Panc1 (cell line): ENCODE measurements around the gene CREG1. TPM values are rescaled to one million over a fixed set of nuclear protein-coding genes. Genes with fewer than 3 reads are reported as not detected.

ENCODE experiments used
- ATAC-seq: fragments of 200-7000 bp; cut with Tn5 transposase; 2 replicates; pipeline ENCODE4 v1.9.1; 2020; ENCODE audit warnings: mild to moderate bottlenecking, moderate library complexity
- BruUV-seq: library from RNA; stranded (reverse); fragments of 400-500 nt; replicated peaks from 2 replicates; lab custom pipeline; 2021; lab: Mats Ljungman, UMichigan
- CTCF ChIA-PET: fragments of 300-600 bp; sonication (Branson Sonifier 250); formaldehyde crosslinking; loops from one replicate; lab custom pipeline; 2022; ENCODE audit warnings: antibody characterized with exemption; lab: Charles Lee
- POLR2A ChIA-PET: fragments of 300-600 bp; sonication (Branson Sonifier 250); formaldehyde crosslinking; loops from one replicate; lab custom pipeline; 2022; ENCODE audit warnings: antibody characterized with exemption; lab: Charles Lee
- DNase-seq: peaks from one replicate; pipeline ENCODE4 v3.0.0-alpha.2; 2010; ENCODE audit warnings: low read depth, low spot score
- H3K27ac ChIP-seq: 2 replicates; pipeline ENCODE4 v1.5.1; 2011; ENCODE audit warnings: mild to moderate bottlenecking, low read length, inconsistent platforms
- H3K27me3 ChIP-seq: fragments of 200-500 bp; sonication (Bioruptor generic); 2 replicates; pipeline ENCODE4 v1.6.0; 2014; ENCODE audit warnings: low read length, inconsistent platforms; ENCODE audit not compliant: control insufficient read depth, insufficient read depth
- H3K36me3 ChIP-seq: fragments of 200-500 bp; sonication (Bioruptor generic); 2 replicates; pipeline ENCODE4 v1.5.1; 2014; ENCODE audit warnings: inconsistent platforms, mild to moderate bottlenecking, low read length, moderate library complexity; ENCODE audit not compliant: control insufficient read depth, insufficient read depth
- H3K4me1 ChIP-seq: 2 replicates; pipeline ENCODE4 v1.5.1; 2011; ENCODE audit warnings: inconsistent platforms, mild to moderate bottlenecking, low read length, moderate library complexity; ENCODE audit not compliant: control insufficient read depth, insufficient read depth
- H3K4me3 ChIP-seq, 2 experiments: 2 replicates each; pipeline ENCODE4 v1.5.1; 2011 to 2012; ENCODE audit warnings: low read depth in 2 of 2, low read length in 2 of 2, mild to moderate bottlenecking in 2 of 2, inconsistent platforms in 1 of 2, moderate library complexity in 1 of 2
- H3K9me3 ChIP-seq: fragments of 200-500 bp; sonication (Bioruptor generic); 2 replicates; pipeline ENCODE4 v1.5.1; 2014; ENCODE audit warnings: low read depth, mild to moderate bottlenecking, inconsistent platforms, low read length, moderate library complexity; ENCODE audit not compliant: control insufficient read depth, insufficient read depth
- CTCF ChIP-seq: fragments of 450-650 bp; IDR thresholded peaks from 2 replicates; pipeline ENCODE4 v1.5.1; 2017; ENCODE audit warnings: mild to moderate bottlenecking
- POLR2AphosphoS5 ChIP-seq: IDR thresholded peaks from 2 replicates; pipeline ENCODE4 v1.6.1; 2012; ENCODE audit warnings: mild to moderate bottlenecking, low read depth, low read length, moderate library complexity
- TCF7L2 ChIP-seq: IDR thresholded peaks from 2 replicates; pipeline ENCODE4 v1.6.1; 2011; ENCODE audit warnings: mild to moderate bottlenecking, low read depth, low read length, inconsistent platforms
- in situ Hi-C: cut with HindIII; loops from 2 replicates; pipeline ENCODE4 v1.10.0; 2016; ENCODE audit warnings: low sequenced_read_pairs, low pct_unique_long_range_greater_than_20kb
- intact Hi-C: fragments of 100-400 bp; cut with micrococcal nuclease; formaldehyde crosslinking; loops from one replicate; pipeline ENCODE4 v1.10.0; 2022; ENCODE audit not compliant: unreplicated experiment
- total RNA-seq: library from RNA; stranded (reverse); gene quantifications from one replicate; pipeline ENCODE4 v1.2.1, GENCODE V29; 2021; ENCODE audit not compliant: unreplicated experiment
- TF ChIP-seq, protein P1 (sequence below), 2 experiments: IDR thresholded peaks; 2 replicates each; pipeline ENCODE4 v1.6.1; 2011 to 2012; ENCODE audit warnings: low read depth in 2 of 2, control low read depth in 1 of 2, low read length in 1 of 2, mild to moderate bottlenecking in 1 of 2, moderate library complexity in 1 of 2; ENCODE audit not compliant: insufficient read depth in 1 of 2

Gene CREG1
- total RNA-seq, 1 experiment from 2014 or later = 25.9 TPM

- ChIA-PET POLR2A (no interaction called here), CTCF (no interaction called here)
- intact Hi-C loops (loop anchor here (5.0 to 10.0 kb wide), 2 partner anchors 274 to 471 kb away; no protein-coding TSS in a partner anchor), in situ Hi-C loops (no loop called here)
- DNase-seq = no peak
- peak; percentile 64 for ATAC-seq
- H3K36me3 ChIP-seq = no peaks in the 10 kb centered on the region
- H3K4me3 ChIP-seq = no peak overlapping the region
- BruUV-seq = no TSS peak
- no peaks in the 10 kb centered on the region for H3K9me3 ChIP-seq
- no peaks in the 10 kb centered on the region for H3K27me3 ChIP-seq
- no peak overlapping the region for H3K27ac ChIP-seq
- no peaks in the 10 kb centered on the region for H3K4me1 ChIP-seq
- TF ChIP-seq CTCF (peak; percentile 35), TCF7L2 (no peak)
- TF ChIP-seq, protein P1, sequence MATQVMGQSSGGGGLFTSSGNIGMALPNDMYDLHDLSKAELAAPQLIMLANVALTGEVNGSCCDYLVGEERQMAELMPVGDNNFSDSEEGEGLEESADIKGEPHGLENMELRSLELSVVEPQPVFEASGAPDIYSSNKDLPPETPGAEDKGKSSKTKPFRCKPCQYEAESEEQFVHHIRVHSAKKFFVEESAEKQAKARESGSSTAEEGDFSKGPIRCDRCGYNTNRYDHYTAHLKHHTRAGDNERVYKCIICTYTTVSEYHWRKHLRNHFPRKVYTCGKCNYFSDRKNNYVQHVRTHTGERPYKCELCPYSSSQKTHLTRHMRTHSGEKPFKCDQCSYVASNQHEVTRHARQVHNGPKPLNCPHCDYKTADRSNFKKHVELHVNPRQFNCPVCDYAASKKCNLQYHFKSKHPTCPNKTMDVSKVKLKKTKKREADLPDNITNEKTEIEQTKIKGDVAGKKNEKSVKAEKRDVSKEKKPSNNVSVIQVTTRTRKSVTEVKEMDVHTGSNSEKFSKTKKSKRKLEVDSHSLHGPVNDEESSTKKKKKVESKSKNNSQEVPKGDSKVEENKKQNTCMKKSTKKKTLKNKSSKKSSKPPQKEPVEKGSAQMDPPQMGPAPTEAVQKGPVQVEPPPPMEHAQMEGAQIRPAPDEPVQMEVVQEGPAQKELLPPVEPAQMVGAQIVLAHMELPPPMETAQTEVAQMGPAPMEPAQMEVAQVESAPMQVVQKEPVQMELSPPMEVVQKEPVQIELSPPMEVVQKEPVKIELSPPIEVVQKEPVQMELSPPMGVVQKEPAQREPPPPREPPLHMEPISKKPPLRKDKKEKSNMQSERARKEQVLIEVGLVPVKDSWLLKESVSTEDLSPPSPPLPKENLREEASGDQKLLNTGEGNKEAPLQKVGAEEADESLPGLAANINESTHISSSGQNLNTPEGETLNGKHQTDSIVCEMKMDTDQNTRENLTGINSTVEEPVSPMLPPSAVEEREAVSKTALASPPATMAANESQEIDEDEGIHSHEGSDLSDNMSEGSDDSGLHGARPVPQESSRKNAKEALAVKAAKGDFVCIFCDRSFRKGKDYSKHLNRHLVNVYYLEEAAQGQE (IDR thresholded peaks at IDR 0.05; ENCODE audit: insufficient read depth in 1 of 2, low read depth in 2 of 2, low read length in 1 of 2) = no peak
Observed at GRCh38 chr1:167538657-167539056, 14.9 kb downstream of the CREG1 start.

- CTCF ChIA-PET = interaction anchor here (0.5 to 1.1 kb wide), 3 partner anchors 264 to 313 kb away, joined by 3 to 13 read pairs (median 3); partner anchors contain the start of gene POU2F1
- in situ Hi-C loops = no loop called here
Observed at GRCh38 chr1:167533851-167534300, 19.7 kb downstream of the CREG1 start.

More at GRCh38 chr1:167533851-167534300, 19.7 kb downstream of the CREG1 start:
- Histone ChIP-seq H3K27me3 (no peaks in the 10 kb centered on the region; the same call in 1 of the 2 replicates), H3K36me3 (no peaks in the 10 kb centered on the region), H3K27ac (no peak overlapping the region), H3K9me3 (no peaks in the 10 kb centered on the region), H3K4me1 (no peaks in the 10 kb centered on the region), H3K4me3 (no peak overlapping the region)
- intact Hi-C loops = loop anchor here (5.0 to 10.0 kb wide), 3 partner anchors 77 to 269 kb away; no protein-coding TSS in a partner anchor
- peak; percentile 94 for TF ChIP-seq CTCF
- TF ChIP-seq, protein P1 (IDR thresholded peaks at IDR 0.05; ENCODE audit: insufficient read depth in 1 of 2, low read depth in 2 of 2, low read length in 1 of 2) = no peak
- no peak for TF ChIP-seq POLR2AphosphoS5
- no TSS peak for BruUV-seq
- POLR2A ChIA-PET = interaction anchor here (0.5 kb wide), 1 partner anchor 314 kb away, joined by 5 read pairs; no protein-coding TSS in a partner anchor
- DNase-seq (peak; percentile 48), ATAC-seq (peak; percentile 92)
